ENCODE measurements around the gene XRRA1.

DNA sequence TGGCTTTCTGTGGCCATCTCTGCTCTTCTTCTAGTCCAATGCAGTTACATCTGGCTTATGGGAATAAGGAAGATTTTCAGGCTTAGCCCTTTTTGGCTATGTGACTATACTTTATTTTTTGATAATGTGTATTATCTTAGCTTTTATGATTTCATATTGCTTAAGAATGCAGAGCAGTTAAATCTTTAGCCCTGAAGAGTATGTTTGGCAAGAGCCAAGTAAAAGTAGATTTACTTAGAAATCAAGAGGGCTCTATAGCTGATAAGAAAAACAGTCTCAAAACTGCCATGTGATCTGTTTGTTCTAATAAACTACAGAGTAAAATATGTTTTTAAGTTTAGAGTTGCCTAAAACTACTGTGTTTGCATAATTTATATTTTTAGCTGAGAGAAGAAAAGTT lies 139.1 kb downstream of the XRRA1 start:
- no peak for TF ChIP-seq CTCF (conservative IDR thresholded peaks at IDR 0.05; ENCODE audit: low read depth, low read length)
- TF ChIP-seq EZH2 (IDR thresholded peaks at IDR 0.05; ENCODE audit: low read length, unreplicated experiment) = no peak

All from PC-3 (cell line).